GM21526 (cell line): ENCODE data around the gene RGS7.
A peak's percentile ranks its signal among the peaks of the same experiment; 100 is the strongest.

Source experiments
- ATAC-seq: cut with Tn5 transposase; IDR thresholded peaks from one replicate; pipeline ENCODE4 v1.9.1; 2021; ENCODE audit warnings: moderate library complexity; ENCODE audit not compliant: unreplicated experiment, low FRiP score

RGS7 gene

DNA sequence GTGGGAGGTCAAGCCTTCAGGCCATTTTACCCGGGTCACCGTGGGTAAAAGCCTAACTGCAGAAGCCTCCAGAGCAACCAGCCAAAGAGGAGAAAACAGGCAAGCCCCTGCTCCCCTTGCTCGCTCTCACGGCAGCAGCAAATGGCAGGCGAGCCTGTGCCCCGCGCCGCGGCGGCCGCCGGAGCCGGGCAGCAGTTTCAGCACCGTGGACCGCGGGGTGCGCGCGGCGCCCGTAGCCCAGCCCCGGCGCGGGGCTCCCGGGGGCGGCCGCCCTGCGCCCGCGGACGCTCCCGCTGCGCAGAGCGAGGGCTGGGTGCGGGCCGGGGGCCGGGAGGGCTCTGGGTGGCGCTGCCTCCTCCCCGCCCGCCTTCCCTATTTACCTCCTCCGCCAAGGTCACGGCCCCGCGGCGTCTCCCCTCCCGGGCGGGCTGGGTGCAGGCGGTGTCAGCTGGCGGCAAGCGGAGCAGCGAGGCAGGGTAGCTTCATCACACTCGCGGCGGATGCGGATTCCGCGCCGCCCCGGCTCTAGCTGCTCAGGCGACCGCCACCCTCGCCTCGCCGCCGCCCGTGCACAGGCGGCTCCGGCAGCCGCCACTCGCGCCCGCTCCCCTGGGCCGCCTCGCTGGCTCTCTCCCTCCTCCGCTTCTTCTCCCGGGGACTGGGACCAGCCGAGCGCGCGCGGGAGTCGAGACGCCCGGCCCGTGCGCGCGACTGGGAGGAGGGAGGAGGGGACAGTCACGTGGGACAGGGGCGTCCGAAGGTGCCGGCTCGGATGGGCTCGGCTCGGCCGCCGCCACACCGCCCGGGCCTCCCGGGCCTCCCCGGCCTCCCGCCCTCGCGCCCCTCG, at the start of gene RGS7:
RGS7 (minus strand) TSS at position 687 of the 847 bp plus-strand sequence.
- peak; percentile 63 for ATAC-seq

DNA sequence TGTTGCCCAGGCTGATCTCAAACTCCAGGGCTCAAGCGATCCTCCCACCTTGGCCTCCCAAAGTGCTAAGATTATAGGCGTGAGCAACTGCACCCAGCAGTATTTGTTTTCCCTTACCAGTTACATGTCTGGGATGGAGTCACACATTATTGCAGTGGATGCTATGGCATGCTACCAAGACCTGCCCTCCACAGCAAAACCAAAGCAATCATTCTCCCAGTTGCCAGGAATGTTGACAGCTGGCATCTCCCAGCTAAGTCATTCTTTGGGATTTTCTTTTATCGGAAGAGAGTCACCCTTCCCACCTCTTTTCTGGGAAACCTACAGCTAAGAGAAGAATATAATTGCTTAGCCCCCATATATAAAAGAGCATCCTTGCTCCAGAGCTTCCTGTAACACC, 49.4 kb upstream of the RGS7 start:
- no peak for ATAC-seq

- ATAC-seq: no peak
Observed at GRCh38 chr1:241401156-241401555, 44.2 kb upstream of the RGS7 start.

- no peak for ATAC-seq
Observed at GRCh38 chr1:241396747-241397681, 40.0 kb upstream of the RGS7 start.

DNA sequence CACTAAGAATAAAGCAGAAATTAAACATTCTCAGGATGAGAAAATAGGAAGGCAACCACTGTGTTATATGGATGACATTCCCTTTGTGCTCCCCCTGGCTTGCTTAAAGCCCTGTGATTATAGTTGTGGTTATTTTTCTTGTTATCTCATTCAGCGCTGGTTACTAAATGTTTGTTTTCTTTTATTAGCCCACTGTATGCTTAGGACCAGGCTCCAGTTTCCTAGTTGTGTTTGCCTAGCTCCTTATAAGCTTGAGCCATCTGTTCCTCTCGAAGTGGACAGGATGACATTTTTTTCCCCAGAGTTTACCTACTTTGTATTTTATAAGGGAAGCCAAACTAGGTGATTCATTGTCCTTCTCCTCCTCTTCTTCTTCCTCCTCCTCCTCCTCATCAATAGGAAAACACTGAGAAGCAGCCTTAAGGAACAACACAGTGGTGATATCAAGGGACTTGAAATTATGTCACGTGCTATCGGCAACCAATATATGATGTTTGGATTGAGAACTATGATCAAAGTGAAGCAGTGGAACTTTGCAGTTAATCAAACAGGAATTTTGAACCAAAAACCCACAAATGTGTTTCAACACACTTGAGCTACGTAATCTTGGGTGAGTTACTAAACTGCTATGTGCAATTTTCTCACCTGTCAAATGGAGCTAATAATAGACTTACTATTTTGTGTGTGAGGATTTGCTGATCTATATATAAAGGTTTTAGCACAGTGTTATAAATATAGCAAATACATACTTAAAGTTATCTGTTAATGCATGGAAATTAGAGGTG, 35.1 kb upstream of the RGS7 start:
- ATAC-seq: no peak

DNA sequence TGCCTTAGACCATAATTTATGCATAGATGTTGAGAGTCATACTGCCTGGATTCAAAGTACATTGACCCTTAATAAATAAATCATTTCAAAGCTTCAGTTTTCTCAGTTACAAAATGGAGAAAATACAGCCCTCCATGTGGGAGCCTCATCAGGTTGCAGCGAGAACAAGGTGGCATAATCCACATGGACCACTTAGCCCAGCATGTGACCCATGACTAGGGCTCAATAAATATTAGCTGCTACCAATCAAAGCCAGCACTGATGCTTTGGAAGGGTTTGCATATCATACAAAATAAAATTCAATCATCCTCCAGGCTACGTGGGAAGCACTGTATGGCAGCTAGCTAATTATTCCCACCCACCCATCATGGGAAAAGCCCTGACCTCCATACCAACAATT, 33.5 kb upstream of the RGS7 start:
- no peak for ATAC-seq

DNA sequence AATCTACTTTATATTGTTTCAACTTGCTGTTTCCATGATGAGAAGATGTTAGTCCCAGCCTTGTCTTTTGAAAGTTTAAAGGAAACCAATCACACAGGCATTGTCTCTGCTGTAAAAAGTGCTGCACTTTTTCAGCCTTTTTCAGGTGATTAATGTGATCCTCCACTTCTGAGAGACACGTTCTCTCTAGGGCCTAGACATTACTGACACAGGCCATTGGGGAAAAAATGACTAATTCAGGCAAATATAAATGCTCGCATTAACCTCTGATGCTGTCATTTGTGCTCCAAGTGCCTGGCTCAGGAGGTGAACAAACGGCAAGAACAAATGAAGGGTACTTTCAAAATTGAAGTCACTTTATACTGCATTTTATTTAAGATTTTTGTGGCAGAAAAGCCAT, 32.4 kb upstream of the RGS7 start:
- ATAC-seq: no peak

GRCh38 chr1:241387216-241387615, 30.2 kb upstream of the RGS7 start:
- ATAC-seq: no peak

- no peak for ATAC-seq
Observed at GRCh38 chr1:241376701-241377100, 19.7 kb upstream of the RGS7 start.

- no peak for ATAC-seq
Observed at GRCh38 chr1:241375886-241376285, 18.9 kb upstream of the RGS7 start.

- ATAC-seq: no peak
Observed at GRCh38 chr1:241366196-241366595, 9.2 kb upstream of the RGS7 start.

DNA sequence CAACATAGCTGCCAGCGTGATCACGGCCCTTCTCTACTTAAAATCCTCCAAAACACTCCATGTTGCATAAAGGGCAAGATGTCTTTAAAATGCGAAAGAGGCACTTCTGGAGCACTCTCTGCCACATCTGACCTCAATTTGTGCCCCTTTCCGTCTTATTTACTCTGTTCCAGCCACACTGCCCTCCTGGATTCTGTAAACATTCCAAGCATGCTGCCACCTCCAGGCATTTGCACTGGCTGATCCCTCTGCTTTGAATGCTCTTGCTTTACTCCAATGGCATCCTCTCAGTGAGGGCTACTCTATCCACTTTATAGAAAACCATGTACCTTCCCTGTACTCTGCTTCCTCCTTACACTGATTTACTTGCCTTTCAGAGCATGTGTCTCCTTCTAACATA, 5.3 kb upstream of the RGS7 start:
- no peak for ATAC-seq

- no peak for ATAC-seq
Observed at GRCh38 chr1:241357366-241358340, 648 bp upstream of the RGS7 start.

DNA sequence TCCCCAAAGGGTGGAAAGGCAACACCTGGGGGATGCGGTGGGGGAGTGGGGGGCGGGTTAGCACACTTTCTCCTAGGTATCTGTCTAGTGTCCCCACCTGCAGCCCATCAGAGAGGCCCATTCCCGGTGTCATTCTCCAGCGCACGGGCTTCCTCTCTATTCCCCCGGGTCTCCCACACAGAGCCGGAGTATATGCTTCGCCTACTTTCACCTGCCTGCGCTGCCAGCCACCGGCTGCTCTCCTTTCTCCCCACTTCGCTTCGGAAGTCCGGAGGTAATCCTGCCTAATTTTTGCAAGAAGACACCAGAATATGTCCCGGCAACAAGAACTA, 852 bp downstream of the RGS7 start:
- peak; percentile 4 for ATAC-seq

DNA sequence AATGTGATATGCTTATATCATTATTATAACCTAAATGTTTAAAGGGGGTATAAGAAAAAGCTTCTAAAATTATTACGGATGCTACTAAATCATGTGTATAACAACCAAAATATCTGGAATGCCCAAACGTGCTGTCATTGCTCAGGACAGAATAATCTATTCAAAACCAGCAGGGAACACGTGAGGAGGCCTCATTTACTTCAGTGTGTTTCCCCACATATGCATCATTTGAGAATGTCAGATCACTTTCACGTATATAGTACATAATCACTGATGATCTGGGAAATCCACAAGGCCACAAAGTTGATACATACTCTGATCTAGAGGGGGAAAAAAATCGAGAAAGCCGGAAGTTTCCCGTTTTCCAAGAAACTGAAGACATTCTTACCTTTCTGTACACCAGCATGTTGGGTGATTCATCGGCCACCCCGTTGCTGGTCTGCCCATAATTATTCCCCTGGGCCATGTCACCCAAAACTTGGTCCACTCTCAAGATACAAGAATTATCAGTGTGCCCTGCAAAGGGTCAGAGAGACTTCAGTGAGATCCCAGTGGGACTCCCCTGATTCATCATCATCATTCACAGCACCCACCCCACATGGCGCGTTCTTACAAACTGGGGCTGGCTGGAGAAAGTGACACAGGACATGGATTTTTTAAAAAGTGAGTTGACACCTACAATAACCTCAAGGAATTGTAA, 1.5 kb downstream of the RGS7 start:
- ATAC-seq: no peak

DNA sequence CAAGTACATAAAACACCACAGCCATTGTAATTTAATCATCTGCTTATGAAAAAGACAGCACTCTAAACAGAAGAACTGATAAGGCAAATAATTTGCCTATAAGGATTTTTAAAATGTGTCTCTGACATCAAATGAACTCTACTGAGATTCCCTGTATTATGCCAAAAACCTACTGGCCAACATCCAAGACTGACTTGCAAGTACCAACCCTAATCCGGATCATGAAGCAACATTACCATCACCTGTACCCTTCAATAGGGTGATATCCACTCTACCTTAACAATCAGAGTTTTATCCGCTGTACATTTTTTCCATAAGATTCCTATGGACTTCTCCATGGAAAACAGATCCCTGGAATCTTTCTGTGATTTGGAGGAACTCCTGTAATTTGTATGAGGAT, 4.6 kb downstream of the RGS7 start:
- no peak for ATAC-seq

DNA sequence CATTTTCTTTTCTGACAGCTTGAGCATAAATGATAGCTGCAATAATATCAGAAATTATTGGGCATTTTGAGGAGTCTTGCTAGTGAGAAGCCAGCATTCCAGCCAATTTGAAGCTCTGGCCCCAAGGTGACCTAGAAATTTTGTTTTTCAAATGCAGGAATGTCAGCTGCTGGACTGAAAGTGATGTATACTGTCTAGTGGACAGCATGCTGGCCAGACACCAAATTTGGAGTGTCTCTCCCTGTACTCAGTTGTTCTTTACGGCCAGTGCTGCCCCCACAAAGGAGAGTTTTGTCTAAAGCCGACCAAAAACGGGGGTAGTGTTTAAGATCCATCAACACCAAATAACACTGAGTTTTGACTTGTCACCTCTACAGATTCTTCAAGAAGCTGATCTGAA, 5.2 kb downstream of the RGS7 start:
- ATAC-seq: no peak

DNA sequence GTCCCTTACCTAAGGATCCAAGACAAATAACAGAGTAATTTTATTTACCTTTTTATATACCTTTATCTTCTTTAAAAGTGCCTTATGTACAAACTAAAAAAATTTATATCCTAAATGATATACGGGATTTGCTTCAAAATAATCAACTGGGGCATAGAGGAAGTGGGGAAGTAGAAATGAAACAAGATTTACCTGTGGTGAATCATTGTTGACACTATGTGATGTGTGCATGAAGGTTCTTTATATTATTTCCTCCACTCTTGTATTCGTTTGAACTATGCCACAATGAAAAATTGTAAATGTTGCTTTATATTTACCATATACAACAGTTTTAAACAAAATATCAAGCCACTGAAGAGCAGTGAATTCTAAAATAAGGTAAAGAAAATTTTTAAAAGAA, 13.0 kb downstream of the RGS7 start:
- no peak for ATAC-seq

DNA sequence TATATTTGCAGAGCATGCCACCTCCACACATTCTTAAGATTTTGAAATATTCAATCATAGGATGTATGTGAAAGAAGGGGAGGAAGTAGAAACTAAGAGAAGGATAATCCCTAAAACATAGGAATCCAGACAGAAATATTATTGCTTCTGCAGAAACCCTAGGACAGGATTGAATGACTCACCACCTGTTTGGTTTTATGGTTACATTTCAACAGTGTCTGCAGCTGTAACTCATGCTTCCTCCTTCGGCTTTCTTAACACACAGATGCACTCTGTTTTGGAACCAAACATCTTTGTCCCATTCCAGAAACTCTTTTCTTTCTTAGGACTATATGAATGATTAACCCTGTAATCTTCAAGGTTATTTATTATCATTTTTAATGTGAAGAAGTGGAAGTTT, 20.7 kb downstream of the RGS7 start:
- ATAC-seq: no peak
